HL-60 (cell line): ENCODE measurements around the gene F13B.

ENCODE experiments used
- DNase-seq, 2 experiments: peaks; one replicate each; pipeline ENCODE4 v3.0.0-alpha.2; 2010 to 2020; ENCODE audit warnings: low read depth in 1 of 2, low spot score in 1 of 2
- H3K27ac ChIP-seq: fragments of 250-450 bp; sonication (Bioruptor Pico); replicated peaks from 2 replicates; pipeline ENCODE4 v1.5.1; 2020; ENCODE audit warnings: mild to moderate bottlenecking, moderate library complexity
- H3K27me3 ChIP-seq: fragments of 250-450 bp; sonication (Bioruptor Pico); 2 replicates; pipeline ENCODE4 v1.5.1; 2021; ENCODE audit warnings: mild to moderate bottlenecking, moderate library complexity; ENCODE audit not compliant: insufficient read depth, poor library complexity, severe bottlenecking
- H3K4me3 ChIP-seq: replicated peaks from 2 replicates; pipeline ENCODE4 v1.5.1; 2011; ENCODE audit warnings: mild to moderate bottlenecking, control low read depth, low read length; ENCODE audit not compliant: insufficient read depth
- GABPA ChIP-seq: IDR thresholded peaks from 2 replicates; pipeline ENCODE4 v1.6.1; 2012; ENCODE audit warnings: low read depth
- POLR2AphosphoS5 ChIP-seq: IDR thresholded peaks from 2 replicates; pipeline ENCODE4 v1.6.1; 2012; ENCODE audit warnings: low read depth
- SPI1 ChIP-seq: IDR thresholded peaks from 2 replicates; pipeline ENCODE4 v1.6.1; 2012; ENCODE audit warnings: low read depth, mild to moderate bottlenecking, borderline replicate concordance
- TF ChIP-seq, protein P1 (sequence below): IDR thresholded peaks from one replicate; pipeline ENCODE4 v1.5.1; 2011; ENCODE audit warnings: low read length, control low read depth, inconsistent platforms; ENCODE audit not compliant: insufficient read depth
- TF ChIP-seq, protein P2 (sequence below): IDR thresholded peaks from 2 replicates; pipeline ENCODE4 v1.6.1; 2012; ENCODE audit warnings: low read depth; ENCODE audit not compliant: insufficient replicate concordance

The F13B gene

DNA sequence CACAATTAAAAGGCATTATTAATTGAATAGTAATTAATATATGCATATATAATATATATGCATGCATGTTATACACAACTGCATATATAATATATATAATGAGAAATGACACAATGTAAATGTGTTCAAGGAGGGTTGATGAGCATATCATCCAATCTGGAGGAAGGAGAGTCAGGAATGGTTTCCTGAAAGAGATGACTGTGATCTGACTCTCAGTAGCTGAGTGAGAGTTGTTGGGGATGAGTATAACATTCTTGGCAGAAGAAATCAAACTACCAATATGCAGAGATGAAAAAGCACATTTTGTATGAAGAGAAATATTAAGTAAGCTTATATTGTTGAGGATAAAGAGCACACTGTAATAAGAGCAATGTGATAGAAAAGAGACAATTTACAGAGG is 37.3 kb downstream of the F13B start:
- TF ChIP-seq, protein P1, sequence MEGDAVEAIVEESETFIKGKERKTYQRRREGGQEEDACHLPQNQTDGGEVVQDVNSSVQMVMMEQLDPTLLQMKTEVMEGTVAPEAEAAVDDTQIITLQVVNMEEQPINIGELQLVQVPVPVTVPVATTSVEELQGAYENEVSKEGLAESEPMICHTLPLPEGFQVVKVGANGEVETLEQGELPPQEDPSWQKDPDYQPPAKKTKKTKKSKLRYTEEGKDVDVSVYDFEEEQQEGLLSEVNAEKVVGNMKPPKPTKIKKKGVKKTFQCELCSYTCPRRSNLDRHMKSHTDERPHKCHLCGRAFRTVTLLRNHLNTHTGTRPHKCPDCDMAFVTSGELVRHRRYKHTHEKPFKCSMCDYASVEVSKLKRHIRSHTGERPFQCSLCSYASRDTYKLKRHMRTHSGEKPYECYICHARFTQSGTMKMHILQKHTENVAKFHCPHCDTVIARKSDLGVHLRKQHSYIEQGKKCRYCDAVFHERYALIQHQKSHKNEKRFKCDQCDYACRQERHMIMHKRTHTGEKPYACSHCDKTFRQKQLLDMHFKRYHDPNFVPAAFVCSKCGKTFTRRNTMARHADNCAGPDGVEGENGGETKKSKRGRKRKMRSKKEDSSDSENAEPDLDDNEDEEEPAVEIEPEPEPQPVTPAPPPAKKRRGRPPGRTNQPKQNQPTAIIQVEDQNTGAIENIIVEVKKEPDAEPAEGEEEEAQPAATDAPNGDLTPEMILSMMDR = no peak
- TF ChIP-seq SPI1 (no peak), GABPA (no peak), POLR2AphosphoS5 (no peak)
- TF ChIP-seq, protein P2, sequence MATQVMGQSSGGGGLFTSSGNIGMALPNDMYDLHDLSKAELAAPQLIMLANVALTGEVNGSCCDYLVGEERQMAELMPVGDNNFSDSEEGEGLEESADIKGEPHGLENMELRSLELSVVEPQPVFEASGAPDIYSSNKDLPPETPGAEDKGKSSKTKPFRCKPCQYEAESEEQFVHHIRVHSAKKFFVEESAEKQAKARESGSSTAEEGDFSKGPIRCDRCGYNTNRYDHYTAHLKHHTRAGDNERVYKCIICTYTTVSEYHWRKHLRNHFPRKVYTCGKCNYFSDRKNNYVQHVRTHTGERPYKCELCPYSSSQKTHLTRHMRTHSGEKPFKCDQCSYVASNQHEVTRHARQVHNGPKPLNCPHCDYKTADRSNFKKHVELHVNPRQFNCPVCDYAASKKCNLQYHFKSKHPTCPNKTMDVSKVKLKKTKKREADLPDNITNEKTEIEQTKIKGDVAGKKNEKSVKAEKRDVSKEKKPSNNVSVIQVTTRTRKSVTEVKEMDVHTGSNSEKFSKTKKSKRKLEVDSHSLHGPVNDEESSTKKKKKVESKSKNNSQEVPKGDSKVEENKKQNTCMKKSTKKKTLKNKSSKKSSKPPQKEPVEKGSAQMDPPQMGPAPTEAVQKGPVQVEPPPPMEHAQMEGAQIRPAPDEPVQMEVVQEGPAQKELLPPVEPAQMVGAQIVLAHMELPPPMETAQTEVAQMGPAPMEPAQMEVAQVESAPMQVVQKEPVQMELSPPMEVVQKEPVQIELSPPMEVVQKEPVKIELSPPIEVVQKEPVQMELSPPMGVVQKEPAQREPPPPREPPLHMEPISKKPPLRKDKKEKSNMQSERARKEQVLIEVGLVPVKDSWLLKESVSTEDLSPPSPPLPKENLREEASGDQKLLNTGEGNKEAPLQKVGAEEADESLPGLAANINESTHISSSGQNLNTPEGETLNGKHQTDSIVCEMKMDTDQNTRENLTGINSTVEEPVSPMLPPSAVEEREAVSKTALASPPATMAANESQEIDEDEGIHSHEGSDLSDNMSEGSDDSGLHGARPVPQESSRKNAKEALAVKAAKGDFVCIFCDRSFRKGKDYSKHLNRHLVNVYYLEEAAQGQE = no peak
- DNase-seq = no peak
- Histone ChIP-seq H3K27me3 (no peaks in the 10 kb centered on the region), H3K27ac (no peak overlapping the region), H3K4me3 (no peak overlapping the region)

DNA sequence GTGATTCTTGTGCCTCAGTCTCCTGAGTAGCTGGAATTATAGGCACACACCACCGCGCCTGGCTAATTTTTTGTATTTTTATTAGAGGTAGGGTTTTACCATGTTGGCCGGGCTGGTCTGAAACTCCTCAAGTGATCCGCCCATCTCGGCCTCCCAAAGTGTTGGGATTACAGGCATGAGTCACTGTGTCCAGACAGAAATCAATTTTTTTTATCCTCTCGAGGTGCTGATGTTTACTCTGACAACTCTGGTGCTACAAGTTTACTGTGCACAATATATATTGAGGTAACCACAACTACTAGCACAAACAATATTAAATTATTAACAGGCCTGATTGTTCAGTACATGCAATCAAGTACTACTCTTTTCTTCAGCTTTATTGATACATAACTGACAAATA is 39.7 kb downstream of the F13B start:
- TF ChIP-seq, protein P2 = no peak
- TF ChIP-seq POLR2AphosphoS5 = no peak
- TF ChIP-seq GABPA = no peak
- TF ChIP-seq, protein P1 = no peak
- no peak for TF ChIP-seq SPI1
- H3K4me3 ChIP-seq = no peak overlapping the region
- no peak overlapping the region for H3K27ac ChIP-seq
- H3K27me3 ChIP-seq = no peaks in the 10 kb centered on the region
- no peak for DNase-seq

DNA sequence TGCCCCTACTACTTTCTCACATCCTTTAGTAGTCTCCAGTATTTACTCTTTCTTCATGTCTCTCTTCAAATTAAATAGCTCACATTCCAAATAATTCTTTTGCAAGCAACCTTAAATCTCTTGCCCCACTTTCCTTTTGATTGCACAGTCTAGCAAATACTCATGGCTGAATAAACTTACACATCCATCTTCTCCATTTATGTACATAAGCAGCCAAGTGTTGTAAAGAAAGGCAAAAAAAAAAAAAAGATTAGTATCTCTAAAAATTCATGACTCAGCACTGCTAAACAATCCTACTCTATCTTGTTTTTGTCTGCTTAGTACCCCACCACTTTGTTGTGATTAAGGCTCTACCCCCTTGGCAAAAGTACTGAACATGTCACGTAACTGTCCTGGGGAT is 42.6 kb downstream of the F13B start:
- H3K27me3 ChIP-seq = no peaks in the 10 kb centered on the region
- no peak for DNase-seq
- H3K4me3 ChIP-seq = no peak overlapping the region
- TF ChIP-seq GABPA = no peak
- TF ChIP-seq, protein P2 = no peak
- no peak for TF ChIP-seq POLR2AphosphoS5
- TF ChIP-seq, protein P1 = no peak
- TF ChIP-seq SPI1 = no peak
- H3K27ac ChIP-seq = no peak overlapping the region
